ENCODE results near the gene GTPBP10. TPM values are rescaled to one million over a fixed set of nuclear protein-coding genes. Genes with fewer than 3 reads are reported as not detected.
A peak's percentile ranks its signal among the peaks of the same experiment; 100 is the strongest.

The GTPBP10 gene
- polyA plus RNA-seq, 1 donor = 15.9 TPM

- no peak for DNase-seq (ENCODE audit: low read depth)
These were observed 36.9 kb downstream of the GTPBP10 start for GRCh38 chr7:90383422-90383821.

GRCh38 chr7:90383861-90384260 lies 37.3 kb downstream of the GTPBP10 start:
- no peak for DNase-seq (ENCODE audit: low read depth)

- no peak for DNase-seq (ENCODE audit: low read depth)
These were observed 37.9 kb downstream of the GTPBP10 start for GRCh38 chr7:90384433-90384832.

- no peak for DNase-seq (ENCODE audit: low read depth)
These were observed 41.1 kb downstream of the GTPBP10 start for GRCh38 chr7:90387470-90388240.

- no peak for DNase-seq (ENCODE audit: low read depth)
These were observed 44.4 kb downstream of the GTPBP10 start for GRCh38 chr7:90390926-90391325.

GRCh38 chr7:90391488-90391887 lies 45.0 kb downstream of the GTPBP10 start:
- no peak for DNase-seq (ENCODE audit: low read depth)

GRCh38 chr7:90396420-90396819 lies 49.9 kb downstream of the GTPBP10 start:
- DNase-seq (ENCODE audit: low read depth) = no peak

GRCh38 chr7:90401989-90402388 lies 55.5 kb downstream of the GTPBP10 start:
- DNase-seq (ENCODE audit: low read depth) = no peak

- no peak for DNase-seq (ENCODE audit: low read depth)
These were observed 56.3 kb downstream of the GTPBP10 start for GRCh38 chr7:90402785-90403173.

- peak; percentile 69 for DNase-seq (ENCODE audit: low read depth)
These were observed 56.9 kb downstream of the GTPBP10 start, which contains the start of gene CLDN12 for GRCh38 chr7:90403174-90404113. Gene CLDN12 (plus strand): TSS chr7:90403461. CDS start chr7:90412677, 9,216 bp downstream.

GRCh38 chr7:90404777-90405176 lies 58.3 kb downstream of the GTPBP10 start:
- DNase-seq (ENCODE audit: low read depth) = no peak

- no peak for DNase-seq (ENCODE audit: low read depth)
These were observed 60.9 kb downstream of the GTPBP10 start for GRCh38 chr7:90407484-90407821.

GRCh38 chr7:90408142-90408541 lies 61.6 kb downstream of the GTPBP10 start:
- DNase-seq (ENCODE audit: low read depth) = no peak

- DNase-seq (ENCODE audit: low read depth) = no peak
These were observed 63.2 kb downstream of the GTPBP10 start for GRCh38 chr7:90409667-90410066.

GRCh38 chr7:90411510-90411909 lies 65.0 kb downstream of the GTPBP10 start:
- DNase-seq (ENCODE audit: low read depth) = no peak

GRCh38 chr7:90412458-90413184 lies 66.1 kb downstream of the GTPBP10 start:
- no peak for DNase-seq (ENCODE audit: low read depth)

GRCh38 chr7:90413185-90413528 lies 66.6 kb downstream of the GTPBP10 start:
- no peak for DNase-seq (ENCODE audit: low read depth)

GRCh38 chr7:90421651-90422050 lies 75.1 kb downstream of the GTPBP10 start:
- no peak for DNase-seq (ENCODE audit: low read depth)

- DNase-seq (ENCODE audit: low read depth) = no peak
These were observed 78.2 kb downstream of the GTPBP10 start for GRCh38 chr7:90424720-90425119.

GRCh38 chr7:90425376-90425775 lies 78.9 kb downstream of the GTPBP10 start:
- DNase-seq (ENCODE audit: low read depth) = no peak

GRCh38 chr7:90430614-90431460 lies 84.3 kb downstream of the GTPBP10 start:
- no peak for DNase-seq (ENCODE audit: low read depth)

Measured in forelimb muscle (tissue), 1 donor.